ENCODE data around the gene PLCXD1.
"Not testable (repeated sequence)": the region's sequence is repeated elsewhere in the genome, so short reads cannot be mapped to it uniquely, and the experiment has no call there.

Gene PLCXD1

DNA sequence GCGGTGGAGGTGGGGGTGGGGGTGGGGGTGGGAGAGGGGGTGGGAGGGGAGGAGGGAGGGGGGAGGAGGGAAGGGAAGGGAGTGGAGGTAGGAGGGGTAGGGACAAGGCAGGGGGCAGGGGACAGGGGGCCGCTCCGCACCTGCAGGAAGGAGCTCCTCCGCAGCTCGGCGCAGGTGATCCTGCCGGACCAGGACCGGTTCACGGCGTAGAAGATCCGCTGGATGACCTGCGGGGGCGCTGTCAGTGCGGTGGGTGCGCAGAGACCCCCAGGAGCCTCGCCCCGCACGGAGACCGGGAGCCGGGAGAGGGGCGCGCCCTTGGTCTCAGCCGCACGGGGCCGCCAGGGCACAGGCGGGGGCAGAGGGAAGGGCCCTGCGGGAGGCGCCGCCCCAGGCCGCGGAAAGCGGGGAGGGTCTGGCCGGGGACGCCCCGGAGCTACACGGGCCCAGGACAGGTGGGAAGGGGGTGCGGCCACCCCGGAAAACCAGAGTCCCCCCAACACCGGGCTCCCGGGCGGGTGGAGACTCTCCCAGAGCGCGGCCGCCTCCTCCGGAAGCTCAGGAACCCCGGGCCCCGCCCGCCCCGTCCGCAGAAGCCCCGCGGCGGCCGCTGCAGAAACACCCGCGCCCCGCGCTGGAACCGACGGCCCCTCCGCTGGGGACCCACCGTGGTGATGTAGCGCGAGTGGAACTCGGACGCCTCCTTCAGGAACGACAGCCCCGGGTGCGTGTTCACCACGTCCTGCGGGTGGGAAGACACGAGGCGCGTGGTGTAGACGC, 65.0 kb downstream of the PLCXD1 start:
- DNase-seq, result peak in 5 of 10 donors; percentile 4 to 85 (median 71)
- intact Hi-C loops (cut with DNase I), result no loop called here

DNA sequence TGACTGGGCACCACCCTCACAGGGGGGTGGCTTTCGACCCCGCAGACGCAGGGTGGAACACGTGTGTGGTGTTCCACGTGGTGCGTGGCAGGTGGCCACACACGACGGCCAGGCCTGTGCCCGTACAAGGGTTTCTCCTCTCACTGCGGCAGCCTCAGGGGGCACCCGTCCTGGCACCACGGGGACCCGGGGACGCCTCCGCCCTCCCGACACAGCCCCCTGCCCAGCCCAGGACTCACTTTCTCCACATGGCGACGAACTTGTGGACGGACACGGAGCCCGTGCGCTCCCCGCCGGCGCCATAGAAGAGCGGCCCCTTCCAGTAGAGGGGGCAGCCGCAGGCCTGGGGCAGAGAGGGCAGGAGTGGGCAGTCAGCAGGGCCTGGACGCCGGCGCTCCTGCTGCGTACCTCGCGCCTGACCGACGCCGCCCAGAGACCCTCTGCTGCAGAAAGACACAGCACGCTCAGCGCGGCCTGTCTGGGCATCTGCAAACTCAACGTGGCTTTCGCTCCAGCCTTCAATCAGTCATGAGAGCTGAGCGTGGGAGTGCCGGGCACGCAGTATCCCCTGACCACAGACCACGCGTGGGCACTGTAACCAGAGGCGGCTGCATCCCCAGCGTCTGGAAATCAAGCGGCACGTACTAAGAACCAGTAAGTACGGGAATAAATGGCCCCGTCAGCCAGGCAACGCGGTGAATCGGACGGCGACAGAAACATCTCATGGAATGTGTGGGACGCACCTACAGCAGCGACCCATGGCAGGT, 66.4 kb downstream of the PLCXD1 start:
- intact Hi-C loops (cut with DNase I), result no loop called here
- DNase-seq, result peak in 3 of 10 donors; percentile 57 to 84 (median 74)

DNA sequence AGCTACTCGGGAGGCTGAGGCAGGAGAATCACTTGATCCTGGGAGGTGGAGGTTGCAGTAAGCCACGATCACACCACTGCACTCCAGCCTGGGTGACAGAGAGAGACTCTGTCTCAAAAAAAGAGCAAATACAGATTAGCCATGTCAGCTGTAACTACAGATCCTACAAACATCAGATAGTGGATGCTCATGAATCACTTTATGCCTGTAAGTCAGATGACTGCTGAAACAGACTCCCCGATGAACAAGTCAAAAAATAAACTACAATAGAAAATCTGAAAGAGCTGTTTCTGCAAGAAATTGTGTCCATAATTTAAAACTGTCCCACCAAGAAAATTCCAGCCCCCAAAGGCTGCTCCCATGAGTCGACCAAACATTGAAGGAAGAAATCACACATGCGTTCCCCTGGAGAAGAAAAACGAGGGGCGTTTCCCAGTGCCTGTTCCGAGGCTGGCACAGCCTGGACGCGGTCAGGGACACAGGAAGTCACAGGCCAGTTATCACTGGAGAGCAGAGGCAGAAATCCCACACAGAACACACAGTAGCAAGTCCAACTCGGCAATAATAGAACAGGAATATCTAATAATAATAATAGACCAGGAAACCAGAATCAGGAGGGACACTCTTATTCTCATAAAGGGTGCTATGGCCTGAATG, 67.4 kb downstream of the PLCXD1 start:
- DNase-seq, result peak in 3 of 10 donors; percentile 38 to 51 (median 39)
- intact Hi-C loops (cut with DNase I), result no loop called here

DNA sequence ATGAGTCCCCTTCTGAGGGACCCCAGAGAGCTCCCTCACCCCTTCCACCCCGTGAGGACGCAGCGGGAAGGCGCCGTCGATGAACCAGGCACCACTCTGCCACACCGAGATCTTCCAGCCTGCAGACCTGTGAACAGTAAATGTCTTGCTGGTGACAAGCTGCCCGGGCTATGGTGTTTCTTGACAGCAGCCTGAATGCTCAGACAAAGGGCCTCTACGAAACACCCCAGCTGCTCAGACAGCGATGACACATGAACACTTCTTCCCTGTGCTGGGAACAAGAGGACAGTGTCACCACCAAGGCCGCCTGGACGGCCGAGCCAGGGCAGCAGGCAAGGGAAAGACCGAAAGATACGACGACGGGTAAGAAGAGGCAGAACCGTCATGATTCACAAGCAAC, 68.0 kb downstream of the PLCXD1 start:
- DNase-seq, result peak in 7 of 10 donors; percentile 27 to 93 (median 50)
- intact Hi-C loops (cut with DNase I), result no loop called here

DNA sequence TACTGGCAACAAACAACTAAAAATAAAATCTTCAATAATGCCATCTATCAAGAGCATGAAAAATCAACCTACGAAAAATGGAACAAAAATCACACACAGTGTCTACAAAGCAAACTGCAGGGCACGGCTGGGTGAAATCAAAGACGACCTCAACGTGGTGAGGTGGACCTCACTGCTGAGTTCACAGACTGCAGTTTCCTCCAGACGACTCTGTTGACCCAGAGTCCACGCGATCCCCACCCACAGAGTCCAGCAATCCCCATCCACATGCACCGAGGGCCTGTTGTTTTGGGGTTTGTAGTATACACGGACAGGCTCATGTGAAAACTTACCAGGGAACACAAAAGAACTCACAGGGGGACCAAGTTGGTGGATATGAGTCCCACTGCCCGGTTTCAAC, 68.5 kb downstream of the PLCXD1 start:
- DNase-seq, result peak in 2 of 10 donors; percentile 50 to 52

DNA sequence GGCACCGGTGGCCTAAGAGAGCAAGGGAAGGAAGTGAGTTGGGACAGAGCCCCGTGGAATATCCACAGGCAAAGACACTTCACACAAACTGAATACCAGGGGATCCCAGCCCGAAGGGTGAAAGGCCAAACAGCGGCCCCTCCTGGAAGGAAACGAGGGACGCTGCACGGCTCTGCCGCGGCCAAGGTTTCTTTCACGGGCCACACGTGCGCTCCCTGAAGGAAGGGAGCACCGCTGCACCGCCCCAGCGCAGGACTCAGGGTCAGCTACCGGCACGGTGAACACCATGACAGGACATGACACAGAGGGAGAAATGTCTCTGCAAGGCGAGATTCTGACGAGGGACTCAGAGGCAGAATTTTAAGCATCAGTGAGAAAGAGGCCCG, 69.0 kb downstream of the PLCXD1 start:
- intact Hi-C loops (cut with DNase I), result no loop called here
- peak in 3 of 10 donors; percentile 45 to 66 (median 53) for DNase-seq

More for the DNA sequence above, 68.5 kb downstream of the PLCXD1 start:
- intact Hi-C loops (cut with DNase I), result no loop called here

DNA sequence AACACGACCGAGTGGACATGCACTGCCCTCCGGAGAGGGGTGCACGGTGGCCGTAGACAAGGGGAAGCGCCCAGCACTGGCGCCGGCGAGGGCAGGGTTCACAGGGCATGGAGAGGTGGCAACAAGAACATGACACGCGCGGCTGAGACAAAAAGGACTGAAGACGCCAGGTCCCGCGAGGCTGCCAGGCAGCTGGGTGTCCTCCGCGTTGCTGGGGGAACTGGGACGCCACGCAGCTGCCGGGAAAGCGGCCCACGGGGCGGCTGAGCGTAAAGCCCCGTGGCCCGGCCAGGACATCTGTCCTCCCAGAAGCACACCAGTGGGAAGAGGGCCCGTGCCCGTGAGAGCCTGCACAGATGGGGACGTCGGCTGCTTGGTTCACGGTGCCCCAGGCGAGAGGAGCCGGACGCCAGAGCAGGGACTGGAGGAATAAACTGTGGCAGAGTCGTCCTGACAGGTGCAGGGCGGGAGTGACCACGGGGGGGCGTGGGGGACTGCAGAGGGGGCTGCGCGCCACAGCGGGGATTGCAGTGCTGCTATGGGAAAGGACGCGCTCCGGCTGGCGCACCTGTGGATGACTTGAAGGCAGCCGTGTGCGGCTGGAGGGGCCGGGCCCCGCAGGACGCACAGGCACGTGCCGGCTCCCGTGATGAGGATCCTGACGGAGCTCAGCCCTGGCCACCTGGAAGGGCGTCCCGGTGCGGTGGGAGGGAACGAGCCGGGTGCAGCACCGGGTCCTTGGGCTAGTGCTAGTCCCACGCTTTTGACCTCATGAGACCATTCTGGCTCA, 69.5 kb downstream of the PLCXD1 start:
- DNase-seq, result peak in 4 of 10 donors; percentile 60 to 87 (median 66)
- intact Hi-C loops (cut with DNase I), result no loop called here

DNA sequence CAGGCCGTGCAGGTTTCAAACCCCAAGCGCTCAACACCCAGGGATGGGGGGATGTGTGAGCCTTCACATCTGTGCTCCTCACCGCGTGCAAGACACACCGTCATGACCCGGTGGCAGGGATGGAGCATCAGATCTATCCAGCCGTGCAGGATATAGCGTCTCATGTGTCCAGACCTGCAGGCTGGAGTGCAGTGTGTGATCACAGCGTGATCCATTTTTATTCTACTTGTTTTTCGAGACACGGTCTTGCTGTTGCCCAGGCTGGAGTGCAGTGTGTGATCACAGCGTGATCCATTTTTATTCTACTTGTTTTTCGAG, 70.1 kb downstream of the PLCXD1 start:
- DNase-seq, result peak in 1 of 10 donors; percentile 55
- intact Hi-C loops (cut with DNase I), result not testable (repeated sequence)

DNA sequence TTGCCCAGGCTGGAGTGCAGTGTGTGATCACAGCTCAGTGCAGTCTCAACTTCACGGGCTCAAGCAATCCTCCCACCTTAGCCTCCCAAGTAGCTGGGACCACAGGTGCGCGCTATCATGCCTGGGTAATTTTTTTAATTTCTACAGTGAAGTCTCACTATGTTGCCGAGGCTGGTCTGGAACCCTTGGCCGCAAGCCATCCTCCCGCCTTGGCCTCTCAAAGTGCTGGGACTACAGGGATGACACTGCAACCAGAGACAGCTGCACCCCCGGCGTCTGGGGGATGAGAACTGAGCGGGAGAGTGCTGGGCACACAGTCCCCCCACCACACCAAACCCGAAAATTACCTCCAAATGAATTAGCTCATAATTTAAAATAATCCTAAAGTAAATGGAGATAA, 70.6 kb downstream of the PLCXD1 start:
- DNase-seq, result peak in 3 of 10 donors; percentile 29 to 51 (median 33)
- intact Hi-C loops (cut with DNase I), result no loop called here

DNA sequence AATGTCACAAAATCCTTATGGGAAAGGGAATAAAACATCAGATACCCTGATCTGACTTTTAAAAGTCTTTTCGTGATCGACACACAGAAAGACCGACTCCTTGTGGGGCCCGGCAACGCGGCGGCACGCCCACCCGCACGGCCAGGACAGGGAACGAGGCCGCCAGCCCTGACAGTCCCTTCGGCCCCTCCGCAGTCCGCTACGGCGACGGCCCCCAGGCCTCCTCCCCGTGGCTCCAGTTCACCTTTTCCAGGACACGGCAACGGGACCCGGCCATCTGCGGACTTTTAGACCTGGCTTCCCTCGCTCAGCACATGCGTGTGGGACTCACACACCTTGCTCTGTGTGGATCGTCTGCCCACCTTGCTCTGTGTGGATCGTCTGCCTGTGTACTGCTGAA, 71.0 kb downstream of the PLCXD1 start:
- peak in 3 of 10 donors; percentile 65 to 75 (median 65) for DNase-seq
- intact Hi-C loops (cut with DNase I), result no loop called here

DNA sequence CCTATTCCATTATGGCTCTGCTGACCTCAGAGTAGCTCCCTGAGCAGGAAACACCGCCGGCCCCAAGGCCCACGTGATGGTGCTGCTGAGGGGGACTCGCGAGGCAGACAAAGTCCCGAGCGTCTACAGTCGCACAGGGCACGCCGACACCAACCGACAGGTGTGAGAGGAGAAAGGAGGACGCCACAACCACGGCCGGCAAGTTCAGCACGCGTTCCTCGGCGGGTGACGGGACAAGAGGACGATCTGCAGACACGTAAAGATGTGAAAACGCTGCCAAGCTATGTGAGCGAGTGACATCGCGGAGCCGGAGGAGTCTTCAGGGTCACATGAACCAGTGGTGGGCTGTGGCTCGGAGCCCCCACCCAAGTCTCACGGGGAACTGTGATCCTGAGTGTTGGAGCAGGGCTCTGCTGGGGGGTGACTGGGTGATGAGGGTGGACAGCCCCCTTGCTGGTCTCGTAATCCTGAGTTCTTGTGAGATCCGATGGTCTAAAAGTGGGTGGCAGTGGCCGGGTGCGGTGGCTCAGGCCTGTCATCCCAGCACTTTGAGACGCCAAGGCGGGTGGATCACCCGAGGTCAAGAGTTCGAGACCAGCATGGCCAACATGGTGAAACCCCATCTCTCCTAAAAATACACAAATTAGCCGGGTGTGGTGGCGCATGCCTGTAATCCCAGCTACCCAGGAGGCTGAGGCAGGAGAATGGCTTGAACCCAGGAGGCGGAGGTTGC, 71.6 kb downstream of the PLCXD1 start:
- DNase-seq, result peak in 3 of 10 donors; percentile 49 to 76 (median 55)
- intact Hi-C loops (cut with DNase I), result no loop called here

All from posterior cingulate gyrus (tissue), 11 donors.